AG09309 (cell line): ENCODE data around the gene ANKRD13D.

Source experiments
- DNase-seq: peaks from one replicate; pipeline ENCODE4 v3.0.0-alpha.2; 2010; ENCODE audit warnings: low read depth
- H3K4me3 ChIP-seq: 2 replicates; pipeline ENCODE4 v1.5.1; 2011; ENCODE audit warnings: mild to moderate bottlenecking, low read depth, low read length, moderate library complexity; ENCODE audit not compliant: control insufficient read depth
- CTCF ChIP-seq: IDR thresholded peaks from 2 replicates; pipeline ENCODE4 v1.5.1; 2011; ENCODE audit warnings: mild to moderate bottlenecking, low read depth, low read length, inconsistent platforms; ENCODE audit not compliant: insufficient read depth, control insufficient read depth; ENCODE audit errors: missing control alignments

ANKRD13D gene

GRCh38 chr11:67303835-67304411 lies 14.8 kb downstream of the ANKRD13D start:
- H3K4me3 ChIP-seq, result peak overlapping the region; percentile 72
- TF ChIP-seq CTCF, result no peak
- DNase-seq, result no peak

DNA sequence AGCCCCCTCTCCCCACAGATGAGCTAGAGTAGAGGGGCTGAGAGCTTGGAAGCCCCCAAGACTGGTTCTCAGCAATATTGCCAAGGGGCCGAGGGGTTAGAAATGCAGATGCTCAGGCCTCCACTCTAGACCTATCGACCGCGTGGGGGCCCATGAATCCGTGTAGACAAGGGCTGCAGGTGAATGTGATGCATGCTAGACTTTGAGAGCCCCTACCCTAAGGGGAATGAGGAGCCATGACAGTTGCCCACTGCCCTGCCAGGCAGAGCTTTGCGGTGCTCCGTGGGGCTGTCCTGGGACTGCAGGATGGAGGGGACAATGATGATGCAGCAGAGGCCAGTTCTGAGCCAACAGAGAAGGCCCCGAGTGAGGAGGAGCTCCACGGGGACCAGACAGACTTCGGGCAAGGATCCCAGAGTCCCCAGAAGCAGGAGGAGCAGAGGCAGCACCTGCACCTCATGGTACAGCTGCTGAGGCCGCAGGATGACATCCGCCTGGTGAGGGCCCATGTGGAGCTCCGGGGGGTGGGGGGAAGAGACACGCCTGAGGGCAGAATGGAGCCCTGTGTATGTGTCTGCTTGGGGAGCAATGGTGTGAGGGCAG lies 15.5 kb downstream of the ANKRD13D start:
- peak overlapping the region; percentile 72 for H3K4me3 ChIP-seq
- no peak for DNase-seq
- no peak for TF ChIP-seq CTCF

- DNase-seq, result no peak
- TF ChIP-seq CTCF, result no peak
These were observed 17.9 kb downstream of the ANKRD13D start for GRCh38 chr11:67306769-67307544.

GRCh38 chr11:67307545-67308001 lies 18.5 kb downstream of the ANKRD13D start:
- DNase-seq, result no peak
- TF ChIP-seq CTCF, result no peak
- H3K4me3 ChIP-seq, result no peak overlapping the region

More at GRCh38 chr11:67306769-67307544, 17.9 kb downstream of the ANKRD13D start:
- H3K4me3 ChIP-seq, result no peak overlapping the region

DNA sequence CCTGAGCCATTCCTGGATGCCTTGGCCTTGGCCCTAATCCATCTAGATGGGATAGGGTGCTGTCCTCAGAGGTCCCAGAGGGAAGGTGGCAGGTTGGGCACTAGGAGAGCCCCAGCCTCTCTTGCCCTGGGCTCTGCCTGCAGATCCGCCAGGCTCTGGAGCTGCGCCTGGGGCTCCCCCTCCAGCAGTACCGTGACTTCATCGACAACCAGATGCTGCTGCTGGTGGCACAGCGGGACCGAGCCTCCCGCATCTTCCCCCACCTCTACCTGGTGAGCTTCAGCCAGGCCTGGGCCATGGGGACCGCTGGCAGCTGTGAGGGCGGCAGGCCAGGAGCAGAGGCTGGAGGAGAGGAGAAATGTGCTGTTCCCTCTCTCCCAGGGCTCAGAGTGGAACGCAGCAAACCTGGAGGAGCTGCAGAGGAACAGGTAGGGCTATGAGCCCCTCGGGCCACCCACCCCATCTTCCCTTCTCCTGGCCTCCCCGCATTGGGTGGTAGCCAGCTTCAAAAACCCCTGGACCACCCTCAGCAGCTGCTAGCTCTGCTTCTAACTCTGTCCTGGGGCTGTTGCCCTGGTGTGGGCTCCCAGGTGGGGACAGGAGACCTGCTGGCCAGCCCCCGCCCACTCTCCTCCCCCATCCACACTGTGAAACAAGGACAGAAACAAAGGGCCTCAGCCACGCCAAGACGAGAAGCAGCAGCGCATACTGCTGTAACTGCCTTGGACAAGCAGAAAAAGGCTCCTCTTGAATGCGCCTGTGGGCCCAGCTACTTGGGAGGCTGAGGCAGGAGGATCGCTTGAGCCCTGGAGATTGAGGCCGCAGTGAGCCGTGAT lies 19.1 kb downstream of the ANKRD13D start:
- no peak for DNase-seq
- H3K4me3 ChIP-seq, result no peak overlapping the region
- TF ChIP-seq CTCF, result no peak

DNA sequence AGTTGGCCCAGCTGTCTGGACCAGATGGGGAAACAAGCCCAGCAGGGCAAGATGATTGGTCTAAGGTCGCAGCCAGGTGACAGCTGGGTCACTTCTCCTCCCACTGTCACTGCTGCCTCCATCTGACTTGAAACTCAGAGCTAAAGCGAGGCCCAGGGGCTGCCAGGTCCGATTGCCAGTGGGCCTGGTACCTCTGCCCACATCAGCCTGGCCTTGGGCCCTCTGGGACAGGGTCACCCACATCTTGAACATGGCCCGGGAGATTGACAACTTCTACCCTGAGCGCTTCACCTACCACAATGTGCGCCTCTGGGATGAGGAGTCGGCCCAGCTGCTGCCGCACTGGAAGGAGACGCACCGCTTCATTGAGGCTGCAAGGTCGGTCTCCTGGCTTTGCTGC lies 20.1 kb downstream of the ANKRD13D start:
- no peak for TF ChIP-seq CTCF
- DNase-seq, result no peak

More for the DNA sequence above, 20.1 kb downstream of the ANKRD13D start:
- no peak overlapping the region for H3K4me3 ChIP-seq
